HCT116 (cell line): ENCODE measurements around the gene CTNNA1. TPM values are rescaled to one million over a fixed set of nuclear protein-coding genes. Genes with fewer than 3 reads are reported as not detected.

Experiments
- ATAC-seq: fragments of 200-7000 bp; cut with Tn5 transposase; 2 replicates; pipeline ENCODE4 v1.9.1; 2020; ENCODE audit warnings: mild to moderate bottlenecking, moderate library complexity
- BruUV-seq: library from RNA; stranded (reverse); fragments of 400-500 nt; replicated peaks from 2 replicates; lab custom pipeline; 2021; lab: Mats Ljungman, UMichigan
- CTCF ChIA-PET: fragments of 300-600 bp; sonication (Branson Sonifier 250); formaldehyde crosslinking; loops from one replicate; lab custom pipeline; 2021; ENCODE audit warnings: antibody characterized with exemption; lab: Charles Lee
- POLR2A ChIA-PET: fragments of 300-600, 350-600 bp; sonication (Branson Sonifier 250); formaldehyde crosslinking; loops from one replicate; lab custom pipeline; 2021; ENCODE audit warnings: antibody characterized with exemption; lab: Charles Lee
- RAD21 ChIA-PET, 2 experiments: fragments of 300-600 bp; sonication (Branson Sonifier 250); formaldehyde crosslinking; loops; one replicate each; lab custom pipeline; 2023; ENCODE audit warnings: low total read pairs in 2 of 2; ENCODE audit not compliant: uncharacterized antibody in 2 of 2, unreplicated experiment in 2 of 2, low non-redundant PET in 1 of 2; lab: Charles Lee
- DNase-seq: peaks from one replicate; pipeline ENCODE4 v3.0.0-alpha.2; 2010; ENCODE audit warnings: low read depth, low spot score
- H2AFZ ChIP-seq: fragments of 200-600 bp; shearing (Covaris generic), sonication (generic); 2 replicates; pipeline ENCODE4 v1.6.1; 2017; ENCODE audit warnings: low read depth, mixed run types, mixed read lengths, antibody characterized with exemption, low read length; ENCODE audit not compliant: poor library complexity, severe bottlenecking
- H3K27ac ChIP-seq: 2 replicates; pipeline ENCODE4 v1.5.1; 2012; ENCODE audit warnings: low read depth, low read length
- H3K27me3 ChIP-seq: fragments of 200-600 bp; sonication (generic); 2 replicates; pipeline ENCODE4 v1.6.1; 2016; ENCODE audit warnings: mixed run types, low read length, mixed read lengths; ENCODE audit not compliant: insufficient read depth
- H3K36me3 ChIP-seq, 2 experiments: fragments of 200-500 bp in 1 of 2; fragments of 200-600 bp in 1 of 2; sonication (Bioruptor generic) in 1 of 2; sonication (generic) in 1 of 2; 2 replicates each; pipeline versions ENCODE4 v1.5.1 to v1.6.1; 2014 to 2016; ENCODE audit warnings: low read length in 2 of 2, inconsistent platforms in 1 of 2, mixed read lengths in 1 of 2, mixed run types in 1 of 2; ENCODE audit not compliant: insufficient read depth in 2 of 2, control insufficient read depth in 1 of 2
- H3K4me1 ChIP-seq, 2 experiments: fragments of 200-600 bp in 1 of 2; sonication (generic) in 1 of 2; 2 replicates each; pipeline versions ENCODE4 v1.5.1 to v1.6.1; 2012 to 2017; ENCODE audit warnings: low read length in 2 of 2, inconsistent platforms in 1 of 2, mild to moderate bottlenecking in 1 of 2, mixed read lengths in 1 of 2, mixed run types in 1 of 2, moderate library complexity in 1 of 2; ENCODE audit not compliant: insufficient read depth in 2 of 2, control insufficient read depth in 1 of 2
- H3K4me2 ChIP-seq: fragments of 200-600 bp; sonication (generic); 2 replicates; pipeline ENCODE4 v1.6.1; 2017; ENCODE audit warnings: mixed run types, low read length, mixed read lengths
- H3K4me3 ChIP-seq, 2 experiments: fragments of 200-600 bp in 1 of 2; sonication (generic) in 1 of 2; replicated peaks in 1 of 2; 2 replicates each; pipeline ENCODE4 v1.5.1; 2011 to 2016; ENCODE audit warnings: low read length in 2 of 2, control low read depth in 1 of 2, low read depth in 1 of 2, mild to moderate bottlenecking in 1 of 2, mixed read lengths in 1 of 2, mixed run types in 1 of 2
- H3K79me2 ChIP-seq: fragments of 200-600 bp; sonication (generic); 2 replicates; pipeline ENCODE4 v1.6.1; 2017; ENCODE audit warnings: mild to moderate bottlenecking, mixed run types, low read length, moderate library complexity, mixed read lengths; ENCODE audit not compliant: insufficient read depth
- H3K9ac ChIP-seq: fragments of 200-600 bp; sonication (generic); 2 replicates; pipeline ENCODE4 v1.6.1; 2016; ENCODE audit warnings: low read length, mixed read lengths
- H3K9me2 ChIP-seq: fragments of 200-600 bp; sonication (generic), shearing (Covaris generic); 2 replicates; pipeline ENCODE4 v1.6.1; 2017; ENCODE audit warnings: mixed run types, mild to moderate bottlenecking, moderate library complexity; ENCODE audit not compliant: insufficient read depth
- H3K9me3 ChIP-seq, 2 experiments: fragments of 200-500 bp in 1 of 2; fragments of 200-600 bp in 1 of 2; sonication (Bioruptor generic) in 1 of 2; sonication (generic) in 1 of 2; 2 replicates each; pipeline ENCODE4 v1.6.1; 2014 to 2017; ENCODE audit warnings: low read length in 2 of 2, mixed read lengths in 2 of 2, inconsistent platforms in 1 of 2, low read depth in 1 of 2, mild to moderate bottlenecking in 1 of 2, mixed run types in 1 of 2, moderate library complexity in 1 of 2; ENCODE audit not compliant: control insufficient read depth in 1 of 2, insufficient read depth in 1 of 2
- H4K20me1 ChIP-seq: fragments of 200-600 bp; sonication (generic), shearing (Covaris generic); 2 replicates; pipeline ENCODE4 v1.6.1; 2017; ENCODE audit warnings: mixed run types, mild to moderate bottlenecking, moderate library complexity; ENCODE audit not compliant: insufficient read depth
- ELF1 ChIP-seq: IDR thresholded peaks from 2 replicates; pipeline ENCODE4 v1.6.1; 2012; ENCODE audit warnings: low read depth, borderline replicate concordance
- EZH2 ChIP-seq: fragments of 200-600 bp; sonication (generic); IDR thresholded peaks from 2 replicates; pipeline ENCODE4 v1.6.1; 2017; ENCODE audit warnings: antibody characterized with exemption, mixed run types
- EZH2phosphoT487 ChIP-seq: fragments of 200-600 bp; IDR thresholded peaks from 2 replicates; pipeline ENCODE4 v1.6.1; 2018; ENCODE audit warnings: antibody characterized with exemption, borderline replicate concordance
- FOSL1 ChIP-seq: IDR thresholded peaks from 2 replicates; pipeline ENCODE4 v1.6.1; 2012; ENCODE audit warnings: low read depth
- POLR2A ChIP-seq: IDR thresholded peaks from 2 replicates; pipeline ENCODE4 v1.7.0; 2011; ENCODE audit warnings: borderline replicate concordance; ENCODE audit not compliant: insufficient read depth, insufficient read length; ENCODE audit errors: extremely low read depth
- POLR2AphosphoS5 ChIP-seq: IDR thresholded peaks from 2 replicates; pipeline ENCODE4 v1.6.1; 2011; ENCODE audit warnings: mild to moderate bottlenecking, low read depth, low read length, moderate library complexity
- RAD21 ChIP-seq: IDR thresholded peaks from 2 replicates; pipeline ENCODE4 v1.6.1; 2012; ENCODE audit warnings: low read depth, mild to moderate bottlenecking
- SP1 ChIP-seq: IDR thresholded peaks from 2 replicates; pipeline ENCODE4 v1.6.1; 2012; ENCODE audit warnings: low read depth
- SRF ChIP-seq: IDR thresholded peaks from 2 replicates; pipeline ENCODE4 v1.6.1; 2012; ENCODE audit warnings: low read depth
- YY1 ChIP-seq: IDR thresholded peaks from 2 replicates; pipeline ENCODE4 v1.6.1; 2011; ENCODE audit warnings: low read length, low read depth, moderate library complexity, mild to moderate bottlenecking; ENCODE audit not compliant: insufficient replicate concordance; ENCODE audit errors: extremely low read depth
- ZBTB33 ChIP-seq: IDR thresholded peaks from 2 replicates; pipeline ENCODE4 v1.6.1; 2011; ENCODE audit warnings: mild to moderate bottlenecking, low read length, moderate library complexity; ENCODE audit not compliant: insufficient replicate concordance; ENCODE audit errors: extremely low read depth
- intact Hi-C: fragments of 100-400 bp; cut with micrococcal nuclease; formaldehyde crosslinking; loops from 2 replicates; pipeline ENCODE4 v1.10.0; 2022
- total RNA-seq: library from RNA; stranded (reverse); gene quantifications from one replicate; pipeline ENCODE4 v1.2.1, GENCODE V29; 2021; ENCODE audit not compliant: unreplicated experiment
- TF ChIP-seq, protein P1 (sequence below), 3 experiments: fragments of 200-600 bp in 1 of 3; sonication (generic) in 1 of 3; IDR thresholded peaks in 2 of 3; conservative IDR thresholded peaks in 1 of 3; 2 replicates each; pipeline ENCODE4 v1.5.1; 2012 to 2017; ENCODE audit warnings: low read depth in 2 of 3, low read length in 2 of 3, antibody characterized with exemption in 1 of 3, borderline replicate concordance in 1 of 3, control low read depth in 1 of 3, mild to moderate bottlenecking in 1 of 3, mixed read lengths in 1 of 3, mixed run types in 1 of 3, moderate library complexity in 1 of 3; ENCODE audit not compliant: insufficient read depth in 1 of 3
- TF ChIP-seq, protein P2 (sequence below): IDR thresholded peaks from 2 replicates; pipeline ENCODE4 v1.6.1; 2012

CTNNA1 gene
- total RNA-seq, 1 experiment from 2014 or later: 313 TPM

DNA sequence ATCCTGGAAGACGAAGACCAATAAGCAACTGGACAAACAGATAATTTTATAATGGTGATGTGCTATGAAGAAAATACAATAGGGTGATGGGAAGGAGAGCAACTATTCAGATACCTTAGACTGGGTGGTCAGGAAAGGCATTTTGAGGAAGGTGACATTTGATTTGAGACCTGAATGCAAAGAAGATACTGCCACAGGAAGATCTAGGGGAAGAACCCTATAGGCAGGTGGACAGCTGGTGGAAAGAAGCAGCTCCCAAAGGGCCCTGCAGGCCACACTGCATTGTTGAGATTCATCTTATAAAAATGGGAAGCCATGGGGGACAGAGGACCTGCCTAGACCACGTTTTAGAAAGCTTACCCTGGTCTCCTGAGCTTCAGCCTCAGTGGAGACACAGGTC, 19.7 kb upstream of the CTNNA1 start (continued):
- TF ChIP-seq, protein P1, sequence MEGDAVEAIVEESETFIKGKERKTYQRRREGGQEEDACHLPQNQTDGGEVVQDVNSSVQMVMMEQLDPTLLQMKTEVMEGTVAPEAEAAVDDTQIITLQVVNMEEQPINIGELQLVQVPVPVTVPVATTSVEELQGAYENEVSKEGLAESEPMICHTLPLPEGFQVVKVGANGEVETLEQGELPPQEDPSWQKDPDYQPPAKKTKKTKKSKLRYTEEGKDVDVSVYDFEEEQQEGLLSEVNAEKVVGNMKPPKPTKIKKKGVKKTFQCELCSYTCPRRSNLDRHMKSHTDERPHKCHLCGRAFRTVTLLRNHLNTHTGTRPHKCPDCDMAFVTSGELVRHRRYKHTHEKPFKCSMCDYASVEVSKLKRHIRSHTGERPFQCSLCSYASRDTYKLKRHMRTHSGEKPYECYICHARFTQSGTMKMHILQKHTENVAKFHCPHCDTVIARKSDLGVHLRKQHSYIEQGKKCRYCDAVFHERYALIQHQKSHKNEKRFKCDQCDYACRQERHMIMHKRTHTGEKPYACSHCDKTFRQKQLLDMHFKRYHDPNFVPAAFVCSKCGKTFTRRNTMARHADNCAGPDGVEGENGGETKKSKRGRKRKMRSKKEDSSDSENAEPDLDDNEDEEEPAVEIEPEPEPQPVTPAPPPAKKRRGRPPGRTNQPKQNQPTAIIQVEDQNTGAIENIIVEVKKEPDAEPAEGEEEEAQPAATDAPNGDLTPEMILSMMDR (IDR thresholded peaks at IDR 0.05 in 2 of 3, conservative IDR thresholded peaks at IDR 0.05 in 1 of 3; ENCODE audit: borderline replicate concordance in 1 of 3, insufficient read depth in 1 of 3, low read depth in 2 of 3, low read length in 2 of 3): no peak
- no peak for TF ChIP-seq EZH2phosphoT487

DNA sequence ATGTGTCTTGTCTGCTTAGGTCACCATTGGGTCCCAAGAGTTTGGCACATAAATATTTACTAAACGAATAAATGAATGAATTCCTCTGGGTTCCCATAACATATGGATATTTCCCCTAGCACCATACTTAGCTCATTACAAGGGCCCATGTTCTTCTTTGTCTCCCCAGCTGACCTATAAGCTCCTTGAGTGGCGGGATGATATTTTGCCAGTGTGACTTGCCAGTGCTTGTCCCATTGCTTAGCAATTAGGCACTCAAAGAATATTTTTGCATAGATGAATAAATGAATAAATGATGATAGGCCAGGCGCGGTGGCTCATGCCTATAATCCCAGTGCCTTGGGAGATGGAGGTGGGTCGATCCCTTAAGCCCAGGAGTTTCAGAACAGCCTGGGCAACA, 16.9 kb upstream of the CTNNA1 start:
- no peak for ATAC-seq
- no peak overlapping the region for H3K4me2 ChIP-seq
- CTCF ChIA-PET: no interaction called here

More for the DNA sequence above, 16.9 kb upstream of the CTNNA1 start:
- TF ChIP-seq RAD21 (no peak), YY1 (no peak), ZBTB33 (no peak), FOSL1 (no peak), POLR2AphosphoS5 (no peak), EZH2phosphoT487 (no peak), ELF1 (no peak), SP1 (no peak), SRF (no peak), EZH2 (no peak), POLR2A (no peak)
- TF ChIP-seq, protein P2, sequence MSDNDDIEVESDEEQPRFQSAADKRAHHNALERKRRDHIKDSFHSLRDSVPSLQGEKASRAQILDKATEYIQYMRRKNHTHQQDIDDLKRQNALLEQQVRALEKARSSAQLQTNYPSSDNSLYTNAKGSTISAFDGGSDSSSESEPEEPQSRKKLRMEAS: no peak
- Histone ChIP-seq H3K9me3 (no peaks in the 10 kb centered on the region), H4K20me1 (no peaks in the 10 kb centered on the region), H3K36me3 (no peaks in the 10 kb centered on the region), H3K4me3 (no peak overlapping the region), H2AFZ (no peak overlapping the region), H3K27me3 (no peaks in the 10 kb centered on the region), H3K27ac (no peak overlapping the region), H3K79me2 (no peaks in the 10 kb centered on the region), H3K9me2 (no peaks in the 10 kb centered on the region), H3K4me1 (peaks cover 6 to 12% of the 10 kb centered on the region in 2 experiments), H3K9ac (no peak overlapping the region)
- RAD21 ChIA-PET: no interaction called here
- no TSS peak for BruUV-seq
- DNase-seq: no peak
- POLR2A ChIA-PET: no interaction called here
- intact Hi-C loops: no loop called here
